Suprapubic skin (tissue), 4 donors: ENCODE data around the gene MUC4.

Experiments
- CTCF ChIP-seq, 2 donors: fragments of 200-600 bp in 1 of 2; fragments of 450-650 bp in 1 of 2; sonication (generic) in 1 of 2; IDR thresholded peaks; one replicate each; pipeline ENCODE4 v1.5.1; 2016 to 2019; ENCODE audit warnings: antibody characterized with exemption in 2 of 2, mild to moderate bottlenecking in 1 of 2, moderate library complexity in 1 of 2
- POLR2A ChIP-seq, 2 donors: fragments of 450-650 bp; IDR thresholded peaks; one replicate each; pipeline ENCODE4 v1.6.1; 2017; ENCODE audit warnings: antibody characterized with exemption in 2 of 2, mild to moderate bottlenecking in 2 of 2, moderate library complexity in 2 of 2
- POLR2AphosphoS5 ChIP-seq, 3 donors: sonication (generic); formaldehyde crosslinking; IDR thresholded peaks; one replicate each; pipeline ENCODE4 v1.6.1; 2017; ENCODE audit warnings: antibody characterized with exemption in 3 of 3

DNA sequence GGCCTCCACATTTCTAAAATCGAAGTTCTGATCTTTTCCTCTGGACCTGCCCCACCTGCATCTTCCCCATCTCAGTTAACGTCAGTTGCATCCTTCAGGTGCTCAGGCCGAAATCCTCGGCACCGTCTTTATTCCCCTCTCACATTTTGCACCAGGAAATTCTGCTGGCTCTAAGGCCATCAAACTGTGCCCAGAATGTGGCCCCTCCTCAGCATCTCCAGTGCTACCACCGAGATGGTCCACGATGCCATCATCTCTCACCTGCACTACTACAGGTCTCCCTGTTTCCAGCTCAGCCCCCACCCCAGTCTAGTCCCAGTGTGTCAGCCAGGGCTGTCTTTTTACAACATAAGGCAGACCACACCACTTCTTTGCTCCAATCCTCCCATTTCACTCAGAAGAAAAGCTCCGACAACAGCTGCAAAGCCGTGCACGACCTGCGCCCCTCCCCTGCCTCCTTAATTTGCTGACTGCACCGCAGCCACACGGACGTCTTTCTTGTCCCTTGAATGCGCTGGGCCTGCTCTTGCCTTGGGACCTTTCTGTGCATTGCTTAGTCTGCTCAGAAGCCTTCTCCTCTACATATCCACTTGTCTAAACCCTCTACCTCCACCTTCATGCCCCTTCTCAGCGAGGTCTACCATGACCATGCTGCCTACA, 76.6 kb downstream of the MUC4 start:
- TF ChIP-seq POLR2AphosphoS5 (IDR thresholded peaks at IDR 0.05) = no peak
- no peak for TF ChIP-seq POLR2A (IDR thresholded peaks at IDR 0.05)
- no peak for TF ChIP-seq CTCF (IDR thresholded peaks at IDR 0.05)
